ENCODE results near the gene CCDC78. TPM values are rescaled to one million over a fixed set of nuclear protein-coding genes. Genes with fewer than 3 reads are reported as not detected.

Gene CCDC78
- total RNA-seq, 1 donor from 2014 or later: 2.5 TPM

DNA sequence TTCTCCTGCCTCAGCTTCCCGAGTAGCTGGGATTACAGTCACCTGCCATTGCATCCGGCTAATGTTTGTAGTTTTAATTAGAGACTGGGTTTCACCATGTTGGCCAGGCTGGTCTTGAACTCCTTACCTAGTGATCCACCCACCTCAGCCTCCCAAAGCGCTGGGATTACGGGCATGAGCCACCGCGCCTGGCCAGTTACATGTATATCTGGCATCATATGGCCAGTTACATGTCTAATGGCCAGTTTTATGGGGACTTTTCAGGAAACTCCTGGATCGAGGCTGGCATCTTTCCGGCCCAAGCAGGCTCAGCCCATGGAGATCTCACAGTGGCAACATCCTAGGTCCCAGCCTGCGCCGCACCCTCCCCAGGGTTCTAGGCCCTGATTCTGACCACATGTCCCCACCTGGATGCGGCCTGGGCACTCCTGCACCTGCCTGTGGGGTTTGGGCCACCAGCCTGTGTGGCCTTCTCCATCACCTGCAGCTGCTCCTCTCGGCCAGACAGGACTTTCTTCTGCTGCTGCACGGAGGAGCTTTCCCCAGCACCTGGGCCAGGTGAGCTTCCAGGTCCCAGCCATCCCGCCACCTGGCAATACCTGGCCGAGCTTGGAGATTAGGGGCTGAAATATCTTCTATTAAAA, 15.9 kb upstream of the CCDC78 start:
- no peaks in the 10 kb centered on the region for H3K27me3 ChIP-seq (ENCODE audit: control insufficient read depth, insufficient read depth, low read length)
- H3K4me3 ChIP-seq (ENCODE audit: low read depth, low read length): no peak overlapping the region
- DNase-seq (ENCODE audit: low read depth): no peak
- TF ChIP-seq CTCF (IDR thresholded peaks at IDR 0.05; ENCODE audit: insufficient read depth, low read length, poor library complexity, severe bottlenecking): no peak
- no peaks in the 10 kb centered on the region for H3K36me3 ChIP-seq (ENCODE audit: control insufficient read depth, insufficient read depth, low read length)

GRCh38 chr16:740764-741505, 14.7 kb upstream of the CCDC78 start, which contains the start of gene CIAO3:
TSS of gene CIAO3 (minus strand) at chr16:740997. CDS start at chr16:740985, 12 bp downstream.
- peak within 1 kb of the TSS; percentile 97 for H3K4me3 ChIP-seq (ENCODE audit: low read depth, low read length)
- no peak for DNase-seq (ENCODE audit: low read depth)
- H3K36me3 ChIP-seq (ENCODE audit: control insufficient read depth, insufficient read depth, low read length): no peaks in the 10 kb centered on the region
- peak; percentile 23 for TF ChIP-seq CTCF (IDR thresholded peaks at IDR 0.05; ENCODE audit: insufficient read depth, low read length, poor library complexity, severe bottlenecking)
- H3K27me3 ChIP-seq (ENCODE audit: control insufficient read depth, insufficient read depth, low read length): no peaks in the 10 kb centered on the region

GRCh38 chr16:740459-740763, 14.2 kb upstream of the CCDC78 start:
- no peak for TF ChIP-seq CTCF (IDR thresholded peaks at IDR 0.05; ENCODE audit: insufficient read depth, low read length, poor library complexity, severe bottlenecking)
- DNase-seq (ENCODE audit: low read depth): no peak
- H3K27me3 ChIP-seq (ENCODE audit: control insufficient read depth, insufficient read depth, low read length): no peaks in the 10 kb centered on the region
- H3K36me3 ChIP-seq (ENCODE audit: control insufficient read depth, insufficient read depth, low read length): no peaks in the 10 kb centered on the region
- H3K4me3 ChIP-seq (ENCODE audit: low read depth, low read length): peak overlapping the region; percentile 97

GRCh38 chr16:739560-740458, 13.6 kb upstream of the CCDC78 start:
- TF ChIP-seq CTCF (IDR thresholded peaks at IDR 0.05; ENCODE audit: insufficient read depth, low read length, poor library complexity, severe bottlenecking): no peak
- Histone ChIP-seq H3K4me3 (ENCODE audit: low read depth, low read length) (peak overlapping the region; percentile 97), H3K36me3 (ENCODE audit: control insufficient read depth, insufficient read depth, low read length) (no peaks in the 10 kb centered on the region), H3K27me3 (ENCODE audit: control insufficient read depth, insufficient read depth, low read length) (no peaks in the 10 kb centered on the region)
- DNase-seq (ENCODE audit: low read depth): no peak

DNA sequence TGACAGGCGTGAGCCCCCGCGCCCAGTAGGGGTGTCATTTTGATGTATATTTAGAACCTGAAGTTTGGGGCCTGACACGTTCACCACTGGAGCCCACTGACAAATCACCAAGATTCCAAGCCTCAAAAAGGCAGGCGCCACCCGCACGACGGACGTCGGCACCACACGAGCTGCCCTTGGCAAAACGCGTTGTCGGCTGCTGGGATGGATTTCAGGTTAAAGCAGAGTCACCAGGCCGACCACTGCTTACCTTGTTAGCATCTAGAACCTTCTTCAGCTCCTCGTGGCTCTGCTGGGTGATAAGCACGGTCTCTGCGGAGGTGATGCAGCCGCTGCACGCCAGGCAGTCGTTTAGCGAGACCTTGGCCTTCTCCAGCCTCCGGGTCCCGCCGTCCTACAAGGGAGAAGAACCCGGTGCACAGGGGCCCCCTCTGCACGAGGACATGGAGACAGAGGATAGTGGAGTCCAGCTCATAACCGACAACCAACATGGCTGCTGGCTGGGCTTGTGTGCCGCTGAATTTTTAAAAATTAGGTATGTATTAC, 10.8 kb upstream of the CCDC78 start:
- H3K27me3 ChIP-seq (ENCODE audit: control insufficient read depth, insufficient read depth, low read length): no peaks in the 10 kb centered on the region
- DNase-seq (ENCODE audit: low read depth): no peak
- no peak overlapping the region for H3K4me3 ChIP-seq (ENCODE audit: low read depth, low read length)
- TF ChIP-seq CTCF (IDR thresholded peaks at IDR 0.05; ENCODE audit: insufficient read depth, low read length, poor library complexity, severe bottlenecking): no peak
- peaks cover 2% of the 10 kb centered on the region for H3K36me3 ChIP-seq (ENCODE audit: control insufficient read depth, insufficient read depth, low read length)

Data from kidney epithelial cell (primary cell).